Measurements from ENCODE around the gene UQCRQ. TPM values are rescaled to one million over a fixed set of nuclear protein-coding genes. Genes with fewer than 3 reads are reported as not detected.

The UQCRQ gene
- total RNA-seq, 4 donors from 2014 or later, result 59.2 to 235 (median 118) TPM

- no peaks in the 10 kb centered on the region for H3K9me3 ChIP-seq
- WGBS, 2 donors, result 55 to 57% methylated on average over 4 of the region's 4 CpGs
- no peaks in the 10 kb centered on the region for H3K36me3 ChIP-seq
- peaks cover 10 to 16% of the 10 kb centered on the region in 2 donors for H3K4me1 ChIP-seq
- peak; percentile 61 to 62 for DNase-seq
- intact Hi-C loops (cut with DNase I), result loop anchor here (5.0 to 10.0 kb wide), 4 partner anchors 43 to 444 kb away; partner anchors contain the start of genes CCNI2 and LEAP2
- no peaks in the 10 kb centered on the region for H3K27me3 ChIP-seq
- H3K4me3 ChIP-seq (replicated peaks in 1 of 3), result no peak overlapping the region
- TF ChIP-seq CTCF (IDR thresholded peaks at IDR 0.05) (no peak), POLR2A (IDR thresholded peaks at IDR 0.05) (no peak)
- no peak overlapping the region for H3K27ac ChIP-seq
Measured at GRCh38 chr5:132828846-132829494, 37.5 kb upstream of the UQCRQ start.

GRCh38 chr5:132829742-132830435, 36.6 kb upstream of the UQCRQ start:
- no peaks in the 10 kb centered on the region for H3K9me3 ChIP-seq
- peak; percentile 72 to 77 for DNase-seq
- intact Hi-C loops (cut with DNase I), result loop anchor here (5.0 to 10.0 kb wide), 4 partner anchors 42 to 445 kb away; partner anchors contain the start of genes CCNI2 and LEAP2
- H3K27ac ChIP-seq, result peak overlapping the region; percentile 11 to 84 (median 78)
- no peaks in the 10 kb centered on the region for H3K27me3 ChIP-seq
- H3K36me3 ChIP-seq, result no peaks in the 10 kb centered on the region
- peaks cover 10 to 16% of the 10 kb centered on the region in 2 donors for H3K4me1 ChIP-seq
- peak overlapping the region; percentile 63 to 84 (median 67) for H3K4me3 ChIP-seq (replicated peaks in 1 of 3)
- TF ChIP-seq CTCF (IDR thresholded peaks at IDR 0.05) (peak; percentile 49 to 92 (median 76)), POLR2A (IDR thresholded peaks at IDR 0.05) (no peak)
- 14 to 60% methylated on average over 1 to 13 of the region's 75 CpGs for WGBS, 2 donors

- WGBS, 2 donors, result 16 to 24% methylated on average over 8 to 10 of the region's 78 CpGs
- Histone ChIP-seq H3K27me3 (no peaks in the 10 kb centered on the region), H3K9me3 (no peaks in the 10 kb centered on the region), H3K36me3 (no peaks in the 10 kb centered on the region), H3K4me3 (replicated peaks in 1 of 3) (peak within 1 kb of the TSS; percentile 63 to 84 (median 67)), H3K27ac (peak within 1 kb of the TSS; percentile 11 to 84 (median 78)), H3K4me1 (peaks cover 10 to 16% of the 10 kb centered on the region in 2 donors)
- intact Hi-C loops (cut with DNase I), result no loop called here
- no peak for TF ChIP-seq CTCF (IDR thresholded peaks at IDR 0.05)
- TF ChIP-seq POLR2A (IDR thresholded peaks at IDR 0.05), result peak in 1 of 2 donors; percentile 59
- peak; percentile 74 to 75 for DNase-seq
Measured at GRCh38 chr5:132830436-132831094, 35.9 kb upstream of the UQCRQ start, which contains the start of gene SHROOM1. Gene SHROOM1 (minus strand): TSS chr5:132830647. CDS start chr5:132826140, 4,507 bp downstream.

GRCh38 chr5:132831095-132831860, 35.2 kb upstream of the UQCRQ start:
- Histone ChIP-seq H3K4me3 (replicated peaks in 1 of 3) (peak overlapping the region in 2 of 3 donors; percentile 67 to 84), H3K36me3 (no peaks in the 10 kb centered on the region), H3K27me3 (no peaks in the 10 kb centered on the region), H3K9me3 (no peaks in the 10 kb centered on the region), H3K27ac (peak overlapping the region in 2 of 3 donors; percentile 78 to 84), H3K4me1 (peaks cover 10 to 16% of the 10 kb centered on the region in 2 donors)
- intact Hi-C loops (cut with DNase I), result no loop called here
- no peak for DNase-seq
- TF ChIP-seq POLR2A (IDR thresholded peaks at IDR 0.05) (no peak), CTCF (IDR thresholded peaks at IDR 0.05) (no peak)
- WGBS, 2 donors, result 90 to 92% methylated on average over 14 to 15 of the region's 15 CpGs

All from thyroid gland (tissue), 4 donors.